HL-60 (cell line): ENCODE measurements around the gene IL1A.

Source experiments
- DNase-seq, 2 experiments: peaks; one replicate each; pipeline ENCODE4 v3.0.0-alpha.2; 2010 to 2020; ENCODE audit warnings: low read depth in 1 of 2, low spot score in 1 of 2
- H3K27ac ChIP-seq: fragments of 250-450 bp; sonication (Bioruptor Pico); replicated peaks from 2 replicates; pipeline ENCODE4 v1.5.1; 2020; ENCODE audit warnings: mild to moderate bottlenecking, moderate library complexity
- H3K27me3 ChIP-seq: fragments of 250-450 bp; sonication (Bioruptor Pico); 2 replicates; pipeline ENCODE4 v1.5.1; 2021; ENCODE audit warnings: mild to moderate bottlenecking, moderate library complexity; ENCODE audit not compliant: insufficient read depth, poor library complexity, severe bottlenecking
- H3K4me3 ChIP-seq: replicated peaks from 2 replicates; pipeline ENCODE4 v1.5.1; 2011; ENCODE audit warnings: mild to moderate bottlenecking, control low read depth, low read length; ENCODE audit not compliant: insufficient read depth
- GABPA ChIP-seq: IDR thresholded peaks from 2 replicates; pipeline ENCODE4 v1.6.1; 2012; ENCODE audit warnings: low read depth
- POLR2AphosphoS5 ChIP-seq: IDR thresholded peaks from 2 replicates; pipeline ENCODE4 v1.6.1; 2012; ENCODE audit warnings: low read depth
- SPI1 ChIP-seq: IDR thresholded peaks from 2 replicates; pipeline ENCODE4 v1.6.1; 2012; ENCODE audit warnings: low read depth, mild to moderate bottlenecking, borderline replicate concordance
- TF ChIP-seq, protein P1 (sequence below): IDR thresholded peaks from 2 replicates; pipeline ENCODE4 v1.6.1; 2012; ENCODE audit warnings: low read depth; ENCODE audit not compliant: insufficient replicate concordance
- TF ChIP-seq, protein P2 (sequence below): IDR thresholded peaks from one replicate; pipeline ENCODE4 v1.5.1; 2011; ENCODE audit warnings: low read length, control low read depth, inconsistent platforms; ENCODE audit not compliant: insufficient read depth

Gene IL1A

DNA sequence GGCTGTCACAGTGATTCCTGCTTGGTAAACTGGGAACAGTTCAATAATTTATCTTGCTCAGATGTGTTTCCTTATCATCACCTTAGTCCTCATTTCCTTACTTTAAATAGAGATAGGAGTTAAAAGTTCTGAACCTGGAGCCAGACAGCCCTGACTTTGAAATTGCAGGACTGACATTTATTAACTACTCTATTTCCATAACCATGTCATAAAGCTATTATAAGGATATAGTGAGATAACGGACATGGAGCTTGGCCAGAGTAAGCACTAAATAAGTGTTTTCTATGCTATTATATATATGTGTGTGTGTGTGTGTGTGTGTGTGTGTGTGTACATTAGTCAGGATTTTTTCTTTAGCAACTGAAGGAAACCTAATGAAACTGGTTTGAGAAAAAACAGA lies 50.4 kb downstream of the IL1A start:
- H3K4me3 ChIP-seq, result no peak overlapping the region
- H3K27me3 ChIP-seq, result no peaks in the 10 kb centered on the region
- H3K27ac ChIP-seq, result no peak overlapping the region
- no peak for DNase-seq
- TF ChIP-seq SPI1 (no peak), POLR2AphosphoS5 (no peak), GABPA (no peak)
- TF ChIP-seq, protein P1, sequence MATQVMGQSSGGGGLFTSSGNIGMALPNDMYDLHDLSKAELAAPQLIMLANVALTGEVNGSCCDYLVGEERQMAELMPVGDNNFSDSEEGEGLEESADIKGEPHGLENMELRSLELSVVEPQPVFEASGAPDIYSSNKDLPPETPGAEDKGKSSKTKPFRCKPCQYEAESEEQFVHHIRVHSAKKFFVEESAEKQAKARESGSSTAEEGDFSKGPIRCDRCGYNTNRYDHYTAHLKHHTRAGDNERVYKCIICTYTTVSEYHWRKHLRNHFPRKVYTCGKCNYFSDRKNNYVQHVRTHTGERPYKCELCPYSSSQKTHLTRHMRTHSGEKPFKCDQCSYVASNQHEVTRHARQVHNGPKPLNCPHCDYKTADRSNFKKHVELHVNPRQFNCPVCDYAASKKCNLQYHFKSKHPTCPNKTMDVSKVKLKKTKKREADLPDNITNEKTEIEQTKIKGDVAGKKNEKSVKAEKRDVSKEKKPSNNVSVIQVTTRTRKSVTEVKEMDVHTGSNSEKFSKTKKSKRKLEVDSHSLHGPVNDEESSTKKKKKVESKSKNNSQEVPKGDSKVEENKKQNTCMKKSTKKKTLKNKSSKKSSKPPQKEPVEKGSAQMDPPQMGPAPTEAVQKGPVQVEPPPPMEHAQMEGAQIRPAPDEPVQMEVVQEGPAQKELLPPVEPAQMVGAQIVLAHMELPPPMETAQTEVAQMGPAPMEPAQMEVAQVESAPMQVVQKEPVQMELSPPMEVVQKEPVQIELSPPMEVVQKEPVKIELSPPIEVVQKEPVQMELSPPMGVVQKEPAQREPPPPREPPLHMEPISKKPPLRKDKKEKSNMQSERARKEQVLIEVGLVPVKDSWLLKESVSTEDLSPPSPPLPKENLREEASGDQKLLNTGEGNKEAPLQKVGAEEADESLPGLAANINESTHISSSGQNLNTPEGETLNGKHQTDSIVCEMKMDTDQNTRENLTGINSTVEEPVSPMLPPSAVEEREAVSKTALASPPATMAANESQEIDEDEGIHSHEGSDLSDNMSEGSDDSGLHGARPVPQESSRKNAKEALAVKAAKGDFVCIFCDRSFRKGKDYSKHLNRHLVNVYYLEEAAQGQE, result no peak

DNA sequence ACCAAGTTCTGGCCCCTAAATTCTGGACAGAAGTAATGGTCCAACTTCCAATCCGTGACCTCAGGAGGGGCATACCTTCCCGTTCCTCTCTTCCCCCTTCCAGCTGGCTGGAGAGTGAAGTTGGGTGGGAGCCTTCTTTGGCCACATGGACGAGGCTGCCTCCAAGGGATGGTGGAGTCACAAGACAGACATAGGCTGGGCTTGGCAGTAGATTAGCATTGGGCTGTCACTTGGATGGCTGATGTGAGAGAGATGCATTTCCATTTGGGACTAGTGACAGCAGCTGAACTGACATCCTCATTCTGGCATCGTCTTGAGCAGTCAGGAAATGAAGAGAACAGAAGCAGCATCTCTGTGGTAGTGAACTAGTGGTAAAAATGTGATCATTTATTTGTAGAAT lies 50.8 kb downstream of the IL1A start:
- no peak for TF ChIP-seq POLR2AphosphoS5
- TF ChIP-seq, protein P2, sequence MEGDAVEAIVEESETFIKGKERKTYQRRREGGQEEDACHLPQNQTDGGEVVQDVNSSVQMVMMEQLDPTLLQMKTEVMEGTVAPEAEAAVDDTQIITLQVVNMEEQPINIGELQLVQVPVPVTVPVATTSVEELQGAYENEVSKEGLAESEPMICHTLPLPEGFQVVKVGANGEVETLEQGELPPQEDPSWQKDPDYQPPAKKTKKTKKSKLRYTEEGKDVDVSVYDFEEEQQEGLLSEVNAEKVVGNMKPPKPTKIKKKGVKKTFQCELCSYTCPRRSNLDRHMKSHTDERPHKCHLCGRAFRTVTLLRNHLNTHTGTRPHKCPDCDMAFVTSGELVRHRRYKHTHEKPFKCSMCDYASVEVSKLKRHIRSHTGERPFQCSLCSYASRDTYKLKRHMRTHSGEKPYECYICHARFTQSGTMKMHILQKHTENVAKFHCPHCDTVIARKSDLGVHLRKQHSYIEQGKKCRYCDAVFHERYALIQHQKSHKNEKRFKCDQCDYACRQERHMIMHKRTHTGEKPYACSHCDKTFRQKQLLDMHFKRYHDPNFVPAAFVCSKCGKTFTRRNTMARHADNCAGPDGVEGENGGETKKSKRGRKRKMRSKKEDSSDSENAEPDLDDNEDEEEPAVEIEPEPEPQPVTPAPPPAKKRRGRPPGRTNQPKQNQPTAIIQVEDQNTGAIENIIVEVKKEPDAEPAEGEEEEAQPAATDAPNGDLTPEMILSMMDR, result no peak
- TF ChIP-seq, protein P1, result no peak
- no peak for TF ChIP-seq SPI1
- TF ChIP-seq GABPA, result no peak
- no peak overlapping the region for H3K27ac ChIP-seq
- no peak for DNase-seq
- no peak overlapping the region for H3K4me3 ChIP-seq
- no peaks in the 10 kb centered on the region for H3K27me3 ChIP-seq

DNA sequence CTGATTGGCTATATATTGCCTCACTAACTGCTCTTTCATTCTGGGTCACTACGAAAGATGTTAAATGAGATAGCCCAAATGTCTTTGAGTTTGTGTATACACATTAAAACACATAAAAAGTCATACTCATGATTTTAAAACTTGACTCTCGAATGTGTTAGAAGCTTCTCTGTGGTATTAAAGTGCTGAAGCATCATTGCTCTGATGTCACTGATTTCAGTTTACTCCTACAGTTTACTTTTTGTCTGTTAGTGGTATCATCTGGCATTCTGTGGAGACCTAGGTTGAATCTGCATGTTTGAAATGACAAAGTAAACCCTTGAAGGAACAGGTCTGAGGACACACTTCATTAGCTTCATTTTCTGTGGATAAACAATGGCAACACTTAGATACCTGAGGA lies 52.8 kb downstream of the IL1A start:
- DNase-seq, result no peak
- TF ChIP-seq, protein P1, result no peak
- TF ChIP-seq, protein P2, result no peak
- TF ChIP-seq GABPA (no peak), SPI1 (no peak), POLR2AphosphoS5 (no peak)
- Histone ChIP-seq H3K4me3 (no peak overlapping the region), H3K27ac (no peak overlapping the region), H3K27me3 (no peaks in the 10 kb centered on the region)

DNA sequence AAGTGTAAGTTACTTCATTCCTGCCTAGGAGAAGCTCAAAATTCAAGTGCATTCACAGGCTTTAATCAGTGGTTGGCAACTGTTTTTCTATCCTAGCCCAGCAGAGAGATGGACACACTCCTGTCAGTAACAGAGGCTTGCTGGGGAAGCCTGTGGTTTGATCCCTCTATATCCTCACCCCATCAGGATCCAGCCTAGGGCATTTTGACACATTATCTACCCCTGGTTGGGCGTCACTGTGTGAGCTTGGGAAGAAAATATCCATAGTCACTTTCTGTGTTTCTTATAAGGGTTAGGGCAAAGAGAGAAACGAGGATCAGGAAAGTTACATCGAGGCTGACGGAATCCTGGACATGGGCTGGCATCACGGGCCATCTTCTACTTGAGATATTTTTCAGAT lies 53.5 kb downstream of the IL1A start:
- no peak overlapping the region for H3K27ac ChIP-seq
- TF ChIP-seq SPI1, result no peak
- TF ChIP-seq, protein P2, result no peak
- TF ChIP-seq, protein P1, result no peak
- TF ChIP-seq POLR2AphosphoS5, result no peak
- no peak for TF ChIP-seq GABPA
- H3K27me3 ChIP-seq, result no peaks in the 10 kb centered on the region
- H3K4me3 ChIP-seq, result no peak overlapping the region
- DNase-seq, result no peak
